HL-60/S4 treated with retinoic acid at 250 ng/mL for 4 days and 3 days (cell line): Measurements from ENCODE around the gene BPIFB6.

Source experiments
- in situ Hi-C: fragments of 300-500 bp; cut with MboI; formaldehyde crosslinking; loops from 2 replicates; pipeline ENCODE4 v1.7.0; 2022; ENCODE audit warnings: low sequenced_read_pairs

Gene BPIFB6

DNA sequence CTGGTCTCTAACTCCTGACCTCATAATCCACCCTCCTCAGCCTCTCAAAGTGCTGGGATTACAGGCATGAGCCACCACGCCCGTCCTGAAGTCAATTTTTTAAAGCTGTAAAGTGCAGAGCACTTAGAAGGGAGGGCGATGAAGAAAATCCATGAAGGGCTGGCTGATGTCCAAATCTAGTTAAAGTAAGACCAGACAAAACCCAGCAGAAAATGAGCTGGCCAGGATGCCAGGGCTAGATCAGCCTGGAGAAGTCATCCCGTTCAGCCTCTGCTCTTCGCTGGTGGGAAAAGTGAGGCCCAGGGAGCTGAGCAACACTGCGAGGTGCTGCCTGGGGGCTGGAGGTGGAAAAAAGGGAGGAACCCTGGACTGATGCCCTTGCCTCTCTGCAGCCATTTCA is 51.1 kb downstream of the BPIFB6 start:
- in situ Hi-C loops = no loop called here

DNA sequence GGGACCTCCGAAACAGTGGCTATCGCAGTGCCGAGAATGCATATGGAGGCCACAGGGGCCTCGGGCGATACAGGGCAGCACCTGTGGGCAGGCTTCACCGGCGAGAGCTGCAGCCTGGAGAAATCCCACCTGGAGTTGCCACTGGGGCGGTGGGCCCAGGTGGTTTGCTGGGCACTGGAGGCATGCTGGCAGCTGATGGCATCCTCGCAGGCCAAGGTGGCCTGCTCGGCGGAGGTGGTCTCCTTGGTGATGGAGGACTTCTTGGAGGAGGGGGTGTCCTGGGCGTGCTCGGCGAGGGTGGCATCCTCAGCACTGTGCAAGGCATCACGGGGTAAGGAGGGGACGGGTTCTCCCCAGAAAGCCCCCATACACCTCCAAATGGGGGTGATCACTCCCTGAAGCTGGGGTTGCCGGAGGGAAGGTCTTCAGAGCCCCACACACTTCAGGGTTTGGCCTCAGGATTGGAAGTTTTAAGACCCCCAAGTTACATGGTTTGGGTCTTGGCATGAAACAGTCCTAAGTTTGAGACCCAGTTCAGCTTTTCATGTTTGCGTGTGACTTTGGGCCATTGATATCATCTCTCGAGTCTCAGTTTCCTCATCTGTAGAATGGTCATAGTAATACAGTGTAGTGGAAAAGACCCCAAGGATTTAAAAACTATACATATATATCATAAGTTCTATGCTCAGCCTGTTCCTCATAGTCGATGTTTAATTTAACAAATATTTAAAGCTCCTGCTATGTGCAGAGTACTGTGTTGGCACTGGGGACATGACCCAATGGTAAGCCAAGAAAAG is 52.3 kb downstream of the BPIFB6 start:
- in situ Hi-C loops = no loop called here

DNA sequence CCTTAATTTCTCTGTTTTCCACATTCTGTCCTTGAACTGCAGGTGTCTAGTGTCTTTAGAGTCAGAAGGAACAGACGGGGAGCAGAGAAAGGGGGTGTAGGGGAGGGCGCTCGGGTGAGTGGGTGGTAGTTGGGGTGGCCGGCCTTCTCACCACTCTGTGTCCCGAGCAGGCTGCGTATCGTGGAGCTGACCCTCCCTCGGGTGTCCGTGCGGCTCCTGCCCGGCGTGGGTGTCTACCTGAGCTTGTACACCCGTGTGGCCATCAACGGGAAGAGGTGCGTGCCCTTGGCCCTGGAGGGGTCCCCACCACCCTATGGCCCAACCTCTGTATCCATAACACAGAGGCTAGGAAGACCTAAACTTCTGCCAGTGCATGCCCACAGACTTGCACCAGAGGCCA is 53.3 kb downstream of the BPIFB6 start:
- in situ Hi-C loops = no loop called here

DNA sequence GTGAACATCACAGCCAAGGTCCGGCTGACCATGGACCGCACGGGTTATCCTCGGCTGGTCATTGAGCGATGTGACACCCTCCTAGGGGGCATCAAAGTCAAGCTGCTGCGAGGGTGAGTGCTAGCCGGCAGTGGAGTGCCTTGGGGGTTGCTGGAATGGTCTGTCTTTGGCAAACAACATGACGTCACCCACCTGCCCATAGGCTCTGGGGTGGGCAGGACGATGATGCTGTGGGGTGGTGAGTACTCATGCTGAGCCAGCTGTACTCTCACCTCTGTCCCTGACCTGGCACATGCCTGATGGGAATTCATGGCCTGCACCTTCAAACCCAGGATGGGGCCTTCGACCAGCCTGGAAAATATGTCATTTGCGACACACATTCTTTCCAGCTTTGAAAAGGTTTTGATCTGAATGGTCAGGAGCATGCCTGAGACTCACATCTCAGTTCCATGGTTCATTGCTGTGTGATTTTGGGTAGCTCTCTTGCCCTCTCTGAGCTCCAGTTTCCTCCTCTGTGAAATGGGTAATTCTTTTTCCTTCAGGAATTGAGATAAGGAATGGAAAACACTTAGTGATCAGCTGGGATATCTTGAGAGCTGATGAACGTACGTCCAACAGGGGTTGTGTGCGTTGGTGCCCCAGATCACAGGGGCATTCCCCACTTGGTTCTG is 54.7 kb downstream of the BPIFB6 start:
- in situ Hi-C loops = no loop called here

DNA sequence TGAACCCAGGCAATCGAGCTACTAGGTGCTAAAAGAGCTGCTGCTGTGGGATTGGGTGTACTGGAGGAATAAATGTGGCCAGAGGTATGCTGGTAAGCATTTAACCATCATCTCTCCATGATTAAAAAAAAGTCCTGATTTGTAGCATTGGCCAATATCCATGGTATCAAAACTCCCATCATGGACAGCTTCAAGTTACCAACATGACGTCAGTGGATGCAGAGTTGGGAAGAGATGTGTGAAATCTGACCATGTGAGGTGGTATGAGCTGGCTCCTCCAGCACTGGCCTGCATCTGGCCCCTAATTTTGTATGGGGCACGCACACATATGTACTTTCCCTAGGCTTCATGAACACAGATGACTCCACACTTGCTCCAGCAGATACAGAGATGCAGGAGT is 59.7 kb downstream of the BPIFB6 start:
- in situ Hi-C loops = no loop called here

DNA sequence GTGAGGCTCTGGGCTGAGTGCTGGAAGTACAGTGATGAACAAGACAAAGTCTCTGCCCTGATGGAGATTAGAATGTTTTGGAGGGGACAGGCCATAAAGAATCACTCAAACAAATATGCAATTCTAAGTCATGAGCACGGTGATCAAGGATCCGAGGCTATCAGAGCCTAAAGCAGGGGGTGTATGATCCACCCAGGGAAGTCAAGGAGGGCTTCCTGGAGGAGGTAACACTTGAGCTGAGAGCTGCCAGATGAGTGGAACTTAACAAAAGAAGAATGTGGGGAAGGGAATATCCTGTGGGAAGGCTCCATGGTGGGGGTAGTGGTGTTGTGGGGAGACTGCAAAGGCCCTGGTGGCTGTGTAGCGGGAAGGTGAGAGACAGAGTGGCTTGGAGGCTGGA is 60.2 kb downstream of the BPIFB6 start:
- in situ Hi-C loops = no loop called here

DNA sequence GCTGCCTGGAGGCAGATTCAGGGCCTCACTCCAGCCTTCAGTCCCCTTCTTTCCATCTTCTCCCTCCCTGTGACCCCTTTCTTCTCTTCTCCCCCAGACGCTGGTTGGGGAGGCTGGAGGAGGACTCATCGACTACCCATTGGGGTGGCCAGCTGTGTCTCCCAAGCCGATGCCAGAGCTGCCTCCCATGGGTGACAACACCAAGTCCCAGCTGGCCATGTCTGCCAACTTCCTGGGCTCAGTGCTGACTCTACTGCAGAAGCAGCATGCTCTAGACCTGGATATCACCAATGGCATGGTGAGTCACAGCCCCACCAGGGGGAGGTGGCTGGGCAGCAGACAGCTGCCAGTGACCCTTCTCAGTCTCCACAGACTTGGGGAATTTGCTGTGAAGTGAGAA is 60.9 kb downstream of the BPIFB6 start:
- in situ Hi-C loops = no loop called here

DNA sequence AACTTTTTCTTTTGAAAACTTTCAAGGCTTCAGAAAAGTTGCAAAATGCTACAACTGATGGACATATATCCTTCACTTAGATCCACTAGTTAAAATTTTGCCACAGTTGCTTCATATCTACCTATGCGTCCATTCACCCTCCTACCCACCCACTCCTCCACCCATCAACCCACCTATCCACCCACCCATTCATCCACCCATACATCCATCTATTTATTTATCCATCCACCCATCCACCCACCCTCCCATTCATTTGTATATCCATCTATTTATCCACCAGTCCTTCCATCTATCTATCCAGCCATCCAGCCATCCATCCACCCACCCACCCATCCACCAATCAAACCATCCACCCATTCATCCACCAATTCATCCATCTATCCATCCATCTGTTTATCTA is 61.6 kb downstream of the BPIFB6 start:
- in situ Hi-C loops = no loop called here

DNA sequence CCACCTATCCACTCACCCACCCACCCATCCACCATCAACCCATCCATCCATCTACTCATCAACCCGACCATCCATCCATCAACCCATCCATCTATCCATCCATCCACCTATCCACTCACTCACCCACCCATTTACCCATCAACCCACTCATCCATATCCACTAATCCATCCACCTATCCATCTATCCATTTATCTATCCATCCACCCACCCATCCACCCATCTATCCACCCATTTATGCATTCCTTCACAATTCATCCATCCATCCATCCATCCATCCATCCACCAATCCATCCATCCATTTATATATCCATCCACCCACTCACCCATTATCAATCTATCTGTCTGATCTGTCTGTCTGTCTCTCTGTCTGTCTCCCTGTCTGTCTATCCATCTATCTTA is 62.1 kb downstream of the BPIFB6 start:
- in situ Hi-C loops = no loop called here
